ENCODE data around the gene SHROOM3.

GRCh38 chr4:76579596-76580375 lies 144.8 kb downstream of the SHROOM3 start:
- TF ChIP-seq GATA2 (IDR thresholded peaks at IDR 0.05; ENCODE audit: low read depth, low read length) (peak; percentile 93), GATA3 (IDR thresholded peaks at IDR 0.05; ENCODE audit: low read depth, low read length) (peak; percentile 77)

Measured in SH-SY5Y (cell line).